Left lobe of liver (tissue), 2 donors: ENCODE results near the gene PCDH15. TPM values are rescaled to one million over a fixed set of nuclear protein-coding genes. Genes with fewer than 3 reads are reported as not detected.

ENCODE experiments used
- ATAC-seq: fragments of 200-7000 bp; cut with Tn5 transposase; one replicate; pipeline ENCODE4 v1.9.1; 2020; ENCODE audit warnings: mild to moderate bottlenecking, moderate library complexity
- DNase-seq: peaks from one replicate; pipeline ENCODE4 v3.0.0-alpha.2; 2020; ENCODE audit warnings: low spot score
- total RNA-seq: library from RNA; stranded (reverse); gene quantifications from one replicate; pipeline ENCODE4 v1.2.1, GENCODE V29; 2021
- donor health status: DM: no; HTN: no; CAD: no; lungs with moderate emphysema.
- donor health status: DM: no; HTN: yes; CAD: no.

The PCDH15 gene
- not detected for total RNA-seq

DNA sequence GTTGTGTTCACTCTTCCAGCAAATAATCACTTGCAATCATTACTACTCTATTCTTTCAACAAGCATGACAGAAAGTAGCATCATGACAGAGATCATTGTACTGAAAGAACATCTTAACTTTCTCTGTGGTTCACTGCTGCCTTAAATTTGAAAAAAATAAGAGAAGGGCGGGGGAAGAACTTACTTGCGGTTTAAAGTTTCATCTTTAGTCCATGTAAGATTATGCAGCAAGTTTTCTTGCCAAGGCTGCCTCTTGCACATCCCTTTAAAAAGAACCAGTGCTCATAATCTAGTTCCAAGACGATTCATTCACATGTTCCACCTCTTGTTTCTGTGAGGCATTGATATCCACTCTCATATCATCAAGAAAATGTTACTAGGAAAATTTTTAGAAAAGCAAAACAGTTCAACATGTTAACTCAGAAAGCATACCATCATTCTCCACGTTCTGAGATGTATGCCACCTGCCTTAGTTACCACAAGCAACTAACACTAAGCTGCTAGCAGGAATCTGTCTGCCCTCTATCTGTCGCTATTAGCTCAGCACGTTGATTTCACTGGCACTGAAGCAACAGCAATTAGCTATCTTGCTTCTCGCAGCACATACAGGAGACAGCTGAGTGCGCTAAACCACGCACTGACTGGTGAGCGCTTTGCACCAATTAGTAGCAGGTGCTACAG is at the start of gene PCDH15:
Gene PCDH15 (minus strand): TSS at position 491 of the 681 bp plus-strand sequence. CDS start 136,969 bp downstream, outside the sequence.
- ATAC-seq (peak; percentile 77), DNase-seq (no peak)

DNA sequence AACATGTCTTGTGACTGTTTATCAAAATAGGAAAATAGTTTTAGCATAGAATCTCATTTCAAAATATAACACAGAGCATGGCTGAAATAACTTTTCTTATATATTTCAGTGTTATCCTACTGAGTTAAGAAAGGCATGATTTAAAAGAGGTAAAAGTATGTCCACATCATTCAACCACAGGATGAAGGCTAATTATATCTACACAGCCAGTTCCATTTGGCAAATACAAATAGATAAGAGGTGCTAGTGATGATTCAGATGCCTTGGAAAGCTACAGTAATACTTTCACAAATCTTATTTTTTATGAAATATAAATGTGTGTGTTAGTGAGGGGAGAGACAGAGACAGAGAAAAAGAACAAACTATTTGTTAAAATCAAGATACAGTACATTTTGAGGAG is 42.9 kb upstream of the PCDH15 start:
- no peak for ATAC-seq

GRCh38 chr10:54843085-54843646 is 42.1 kb upstream of the PCDH15 start:
- DNase-seq (no peak), ATAC-seq (no peak)

More for the DNA sequence above, 42.9 kb upstream of the PCDH15 start:
- DNase-seq = no peak

GRCh38 chr10:54837479-54837878 is 36.4 kb upstream of the PCDH15 start:
- no peak for DNase-seq
- ATAC-seq = no peak

- DNase-seq (no peak), ATAC-seq (no peak)
These were observed 32.0 kb upstream of the PCDH15 start for GRCh38 chr10:54833029-54833428.

GRCh38 chr10:54826994-54827560 is 26.0 kb upstream of the PCDH15 start:
- no peak for ATAC-seq

DNA sequence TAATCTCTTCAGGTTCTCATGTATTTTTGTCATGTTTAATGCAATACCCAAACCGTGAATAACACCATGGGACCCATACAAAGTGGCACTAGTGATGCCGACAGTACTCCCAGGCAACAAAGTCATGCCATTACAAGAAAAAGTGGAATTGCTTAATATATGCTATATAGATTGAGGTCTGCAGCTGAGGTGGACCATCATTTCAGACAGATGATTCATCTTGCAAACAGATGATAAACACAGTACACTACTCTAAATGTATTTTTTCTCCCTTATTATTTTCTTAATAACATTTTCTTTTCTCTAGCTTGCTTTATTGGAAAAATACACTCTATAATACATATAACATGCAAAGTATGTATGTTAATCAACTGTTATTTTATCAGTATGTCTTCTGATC is 14.6 kb upstream of the PCDH15 start:
- no peak for DNase-seq
- ATAC-seq = no peak

More at GRCh38 chr10:54826994-54827560, 26.0 kb upstream of the PCDH15 start:
- DNase-seq = no peak

GRCh38 chr10:54808186-54808935 is 7.3 kb upstream of the PCDH15 start:
- no peak for ATAC-seq
- DNase-seq = no peak

GRCh38 chr10:54799506-54799905 is 1.5 kb downstream of the PCDH15 start:
- DNase-seq (no peak), ATAC-seq (no peak)

GRCh38 chr10:54797636-54798321 is 3.3 kb downstream of the PCDH15 start:
- ATAC-seq (no peak), DNase-seq (no peak)

- DNase-seq = no peak
- no peak for ATAC-seq
These were observed 4.2 kb downstream of the PCDH15 start for GRCh38 chr10:54796881-54797280.

DNA sequence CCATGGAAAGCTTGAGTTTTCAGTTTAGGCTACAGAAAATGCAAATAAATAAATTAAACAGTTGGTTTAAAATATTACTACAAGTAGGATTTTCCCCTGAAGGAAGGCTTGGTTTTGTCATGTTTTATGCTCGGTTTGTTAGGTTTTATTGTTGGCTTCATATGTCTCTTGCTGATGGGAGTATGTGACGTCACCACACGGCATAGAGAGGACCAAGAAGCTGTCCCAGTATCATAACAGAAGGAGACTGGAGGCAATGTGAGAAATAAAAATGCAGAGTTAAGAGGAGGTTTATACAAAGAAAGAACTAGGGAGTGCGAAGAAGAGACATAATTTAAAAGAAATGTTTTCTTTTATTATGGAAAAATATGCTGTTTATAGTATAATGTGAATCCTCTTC is 24.4 kb downstream of the PCDH15 start:
- DNase-seq (no peak), ATAC-seq (no peak)

DNA sequence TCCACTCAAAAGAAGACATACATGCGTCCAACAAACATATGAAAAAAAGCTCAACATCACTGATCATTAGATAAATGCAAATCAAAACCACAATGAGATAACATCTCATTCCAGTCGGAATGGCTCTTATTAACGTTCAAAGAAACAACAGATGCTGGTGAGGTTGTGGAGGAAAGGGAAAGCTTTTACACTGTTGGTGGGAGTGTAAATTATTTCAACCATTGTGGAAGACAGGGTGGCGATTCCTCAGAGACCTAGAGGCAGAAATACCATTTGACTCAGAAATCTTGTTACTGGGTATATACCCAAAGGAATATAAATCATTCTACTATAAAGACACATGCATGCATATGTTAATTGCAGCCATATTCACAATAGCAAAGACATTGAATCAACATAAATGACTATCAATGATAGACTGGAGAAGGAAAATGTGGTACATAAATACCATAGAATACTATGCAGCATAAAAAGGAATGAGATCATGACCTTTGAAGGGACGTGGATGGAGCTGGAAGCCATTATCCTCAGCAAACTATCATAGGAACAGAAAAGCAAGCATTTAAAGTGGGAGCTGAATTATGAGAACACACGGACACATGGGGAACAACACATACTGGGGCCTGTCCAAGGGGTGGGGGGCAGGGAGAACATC is 28.4 kb downstream of the PCDH15 start:
- ATAC-seq (no peak), DNase-seq (no peak)

DNA sequence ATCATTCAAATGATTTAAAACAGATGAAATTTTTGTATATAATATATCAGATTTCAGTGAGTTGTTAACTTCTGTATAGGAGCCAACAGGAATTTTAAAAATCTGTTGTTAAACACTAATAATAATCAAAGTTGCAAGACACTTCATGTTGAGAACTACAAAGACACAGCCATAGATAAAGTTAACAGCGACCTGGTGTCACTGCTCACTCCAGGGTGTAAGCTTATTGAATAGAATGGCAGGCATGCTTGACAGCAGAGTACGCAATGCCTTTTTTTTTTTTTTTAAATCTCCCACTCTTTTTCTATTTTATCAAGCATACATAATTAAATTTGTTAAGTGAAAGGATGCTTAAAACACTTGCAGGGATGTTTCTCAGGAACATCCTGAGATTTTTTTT is 32.0 kb downstream of the PCDH15 start:
- DNase-seq = no peak
- no peak for ATAC-seq

- ATAC-seq = no peak
- DNase-seq = no peak
These were observed 42.2 kb downstream of the PCDH15 start for GRCh38 chr10:54758791-54759190.

- ATAC-seq = no peak
- DNase-seq = no peak
These were observed 51.4 kb downstream of the PCDH15 start for GRCh38 chr10:54749623-54750022.

DNA sequence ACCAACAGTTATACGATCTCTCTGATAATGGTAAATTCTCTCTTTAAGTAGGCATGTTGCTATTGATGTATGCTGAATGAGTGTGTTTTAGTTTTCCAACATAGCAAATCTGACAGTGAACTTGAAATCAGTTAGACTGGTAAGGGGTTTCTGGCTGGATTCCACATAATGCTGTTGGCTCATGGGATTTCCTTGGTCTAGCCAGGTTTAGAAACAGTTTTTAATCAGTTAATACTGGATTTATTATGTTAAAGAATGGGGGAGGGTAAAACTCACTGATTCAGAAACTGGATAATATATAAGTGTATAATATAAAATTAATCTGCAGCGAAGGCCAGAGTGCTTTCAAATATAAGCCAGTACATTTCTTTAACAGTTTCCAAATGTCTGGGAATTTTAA is 55.6 kb downstream of the PCDH15 start:
- DNase-seq (no peak), ATAC-seq (no peak)

DNA sequence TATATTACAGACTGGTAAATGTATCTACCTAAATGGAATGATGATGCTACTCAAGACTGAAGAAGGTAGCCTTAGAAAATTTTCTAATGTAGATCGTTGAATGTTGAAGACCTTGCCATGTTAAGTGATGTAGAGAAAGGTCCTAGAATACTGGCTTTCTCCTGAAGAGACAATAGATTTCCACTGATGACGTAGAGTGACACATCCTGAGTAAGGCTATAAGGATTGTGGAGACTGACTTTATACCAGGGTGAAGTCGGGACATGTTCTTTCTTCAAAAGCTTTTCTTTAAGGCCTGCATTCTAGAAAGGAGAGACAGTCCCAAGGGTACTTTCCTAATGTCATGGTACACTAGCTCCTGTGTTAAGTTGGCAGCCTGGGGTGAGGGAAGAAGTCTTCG is 58.6 kb downstream of the PCDH15 start:
- DNase-seq (no peak), ATAC-seq (no peak)

DNA sequence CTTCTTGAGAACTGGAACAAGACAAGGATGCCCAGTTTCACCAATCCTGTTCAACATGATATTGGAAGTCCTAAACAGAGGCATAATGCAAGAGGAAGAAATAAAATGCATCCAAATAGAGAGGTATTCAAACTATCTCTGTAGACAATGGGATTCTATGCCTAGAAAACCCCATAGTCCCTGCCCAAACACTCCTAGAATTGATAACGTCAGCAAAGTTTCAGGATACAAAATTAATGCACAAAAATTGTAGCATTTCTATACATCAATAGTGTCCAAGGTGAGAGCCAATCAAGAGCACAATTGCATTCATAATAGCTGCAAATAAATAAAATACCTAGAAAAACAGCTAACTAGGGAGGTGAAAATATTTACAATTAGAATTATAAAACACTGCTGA is 72.5 kb downstream of the PCDH15 start:
- no peak for ATAC-seq
- no peak for DNase-seq

GRCh38 chr10:54722075-54722474 is 79.0 kb downstream of the PCDH15 start:
- no peak for DNase-seq
- ATAC-seq = no peak

DNA sequence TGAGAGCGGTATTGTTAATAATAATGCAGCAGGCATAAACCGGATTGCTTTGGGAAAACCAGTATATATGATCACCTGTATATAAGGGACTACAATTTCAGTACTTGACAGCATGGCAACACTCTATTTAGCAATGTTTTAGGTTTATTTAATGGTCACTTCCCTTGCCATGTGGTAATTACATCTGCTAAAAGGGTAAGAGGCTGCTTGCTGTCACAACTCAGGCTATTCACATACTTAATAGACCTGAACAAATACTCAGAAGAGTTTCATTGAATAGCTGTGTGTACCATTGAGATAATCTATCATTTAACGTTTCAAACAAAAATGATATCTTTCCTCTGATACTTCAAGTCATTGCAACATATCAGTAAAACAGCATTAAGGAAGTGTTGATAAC is 90.1 kb downstream of the PCDH15 start:
- ATAC-seq = no peak
- no peak for DNase-seq
